ENCODE results near the gene MZB1. TPM values are rescaled to one million over a fixed set of nuclear protein-coding genes. Genes with fewer than 3 reads are reported as not detected.

MZB1 gene
- total and polyA plus RNA-seq, 2 of the 13 experiments (the other 11 are each of a cell fraction or from before 2014, with no cell fraction given) = 0.31 to 0.40 TPM

- TF ChIP-seq ZNF580 (CRISPR knock-in tag; IDR thresholded peaks at IDR 0.05; ENCODE audit: borderline replicate concordance, low read depth) (peak; percentile 59; the same call in 1 of the 2 replicates), ZFP62 (CRISPR knock-in tag; IDR thresholded peaks at IDR 0.05) (no peak), ZNF329 (CRISPR knock-in tag; IDR thresholded peaks at IDR 0.05; ENCODE audit: low read depth) (no peak), NR2F6 (IDR thresholded peaks at IDR 0.05) (peak; percentile 39; the same call in 1 of the 2 replicates), NR2F6 (CRISPR knock-in tag; IDR thresholded peaks at IDR 0.05) (no peak; the same call in 1 of the 2 replicates), HNRNPH1 (optimal IDR thresholded peaks at IDR 0.05; ENCODE audit: low read depth, low read length) (no peak), ZNF572 (CRISPR knock-in tag; IDR thresholded peaks at IDR 0.05) (no peak), PAF1 (CRISPR knock-in tag; IDR thresholded peaks at IDR 0.05) (no peak), ZNF446 (CRISPR knock-in tag; IDR thresholded peaks at IDR 0.05) (no peak), MBD4 (IDR thresholded peaks at IDR 0.05; ENCODE audit: borderline replicate concordance, low read length) (no peak), ELK4 (CRISPR knock-in tag; IDR thresholded peaks at IDR 0.05; ENCODE audit: borderline replicate concordance) (no peak), GATA4 (IDR thresholded peaks at IDR 0.05; ENCODE audit: borderline replicate concordance, low read depth) (no peak), KMT2B (CRISPR knock-in tag; IDR thresholded peaks at IDR 0.05) (no peak), CC2D1A (CRISPR knock-in tag; IDR thresholded peaks at IDR 0.05) (no peak), ZNF883 (CRISPR knock-in tag; IDR thresholded peaks at IDR 0.05; ENCODE audit: not compliant biosample characterization) (no peak), MEF2D (CRISPR knock-in tag; IDR thresholded peaks at IDR 0.05) (peak; percentile 29; the same call in 1 of the 2 replicates), MIER3 (CRISPR knock-in tag; IDR thresholded peaks at IDR 0.05; ENCODE audit: borderline replicate concordance) (peak; percentile 43; the same call in 1 of the 2 replicates), KDM3A (CRISPR knock-in tag; IDR thresholded peaks at IDR 0.05; ENCODE audit: low read depth) (no peak), RFXAP (CRISPR knock-in tag; IDR thresholded peaks at IDR 0.05; ENCODE audit: borderline replicate concordance) (0 out of 2 replicates have a peak, but pooled peaks have one; percentile 10), RELA (CRISPR knock-in tag; IDR thresholded peaks at IDR 0.05) (peak; percentile 26; the same call in 1 of the 2 replicates)
- TF ChIP-seq, protein P1, sequence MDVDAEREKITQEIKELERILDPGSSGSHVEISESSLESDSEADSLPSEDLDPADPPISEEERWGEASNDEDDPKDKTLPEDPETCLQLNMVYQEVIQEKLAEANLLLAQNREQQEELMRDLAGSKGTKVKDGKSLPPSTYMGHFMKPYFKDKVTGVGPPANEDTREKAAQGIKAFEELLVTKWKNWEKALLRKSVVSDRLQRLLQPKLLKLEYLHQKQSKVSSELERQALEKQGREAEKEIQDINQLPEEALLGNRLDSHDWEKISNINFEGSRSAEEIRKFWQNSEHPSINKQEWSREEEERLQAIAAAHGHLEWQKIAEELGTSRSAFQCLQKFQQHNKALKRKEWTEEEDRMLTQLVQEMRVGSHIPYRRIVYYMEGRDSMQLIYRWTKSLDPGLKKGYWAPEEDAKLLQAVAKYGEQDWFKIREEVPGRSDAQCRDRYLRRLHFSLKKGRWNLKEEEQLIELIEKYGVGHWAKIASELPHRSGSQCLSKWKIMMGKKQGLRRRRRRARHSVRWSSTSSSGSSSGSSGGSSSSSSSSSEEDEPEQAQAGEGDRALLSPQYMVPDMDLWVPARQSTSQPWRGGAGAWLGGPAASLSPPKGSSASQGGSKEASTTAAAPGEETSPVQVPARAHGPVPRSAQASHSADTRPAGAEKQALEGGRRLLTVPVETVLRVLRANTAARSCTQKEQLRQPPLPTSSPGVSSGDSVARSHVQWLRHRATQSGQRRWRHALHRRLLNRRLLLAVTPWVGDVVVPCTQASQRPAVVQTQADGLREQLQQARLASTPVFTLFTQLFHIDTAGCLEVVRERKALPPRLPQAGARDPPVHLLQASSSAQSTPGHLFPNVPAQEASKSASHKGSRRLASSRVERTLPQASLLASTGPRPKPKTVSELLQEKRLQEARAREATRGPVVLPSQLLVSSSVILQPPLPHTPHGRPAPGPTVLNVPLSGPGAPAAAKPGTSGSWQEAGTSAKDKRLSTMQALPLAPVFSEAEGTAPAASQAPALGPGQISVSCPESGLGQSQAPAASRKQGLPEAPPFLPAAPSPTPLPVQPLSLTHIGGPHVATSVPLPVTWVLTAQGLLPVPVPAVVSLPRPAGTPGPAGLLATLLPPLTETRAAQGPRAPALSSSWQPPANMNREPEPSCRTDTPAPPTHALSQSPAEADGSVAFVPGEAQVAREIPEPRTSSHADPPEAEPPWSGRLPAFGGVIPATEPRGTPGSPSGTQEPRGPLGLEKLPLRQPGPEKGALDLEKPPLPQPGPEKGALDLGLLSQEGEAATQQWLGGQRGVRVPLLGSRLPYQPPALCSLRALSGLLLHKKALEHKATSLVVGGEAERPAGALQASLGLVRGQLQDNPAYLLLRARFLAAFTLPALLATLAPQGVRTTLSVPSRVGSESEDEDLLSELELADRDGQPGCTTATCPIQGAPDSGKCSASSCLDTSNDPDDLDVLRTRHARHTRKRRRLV (CRISPR knock-in tag; IDR thresholded peaks at IDR 0.05) = no peak
- TF ChIP-seq, protein P2, sequence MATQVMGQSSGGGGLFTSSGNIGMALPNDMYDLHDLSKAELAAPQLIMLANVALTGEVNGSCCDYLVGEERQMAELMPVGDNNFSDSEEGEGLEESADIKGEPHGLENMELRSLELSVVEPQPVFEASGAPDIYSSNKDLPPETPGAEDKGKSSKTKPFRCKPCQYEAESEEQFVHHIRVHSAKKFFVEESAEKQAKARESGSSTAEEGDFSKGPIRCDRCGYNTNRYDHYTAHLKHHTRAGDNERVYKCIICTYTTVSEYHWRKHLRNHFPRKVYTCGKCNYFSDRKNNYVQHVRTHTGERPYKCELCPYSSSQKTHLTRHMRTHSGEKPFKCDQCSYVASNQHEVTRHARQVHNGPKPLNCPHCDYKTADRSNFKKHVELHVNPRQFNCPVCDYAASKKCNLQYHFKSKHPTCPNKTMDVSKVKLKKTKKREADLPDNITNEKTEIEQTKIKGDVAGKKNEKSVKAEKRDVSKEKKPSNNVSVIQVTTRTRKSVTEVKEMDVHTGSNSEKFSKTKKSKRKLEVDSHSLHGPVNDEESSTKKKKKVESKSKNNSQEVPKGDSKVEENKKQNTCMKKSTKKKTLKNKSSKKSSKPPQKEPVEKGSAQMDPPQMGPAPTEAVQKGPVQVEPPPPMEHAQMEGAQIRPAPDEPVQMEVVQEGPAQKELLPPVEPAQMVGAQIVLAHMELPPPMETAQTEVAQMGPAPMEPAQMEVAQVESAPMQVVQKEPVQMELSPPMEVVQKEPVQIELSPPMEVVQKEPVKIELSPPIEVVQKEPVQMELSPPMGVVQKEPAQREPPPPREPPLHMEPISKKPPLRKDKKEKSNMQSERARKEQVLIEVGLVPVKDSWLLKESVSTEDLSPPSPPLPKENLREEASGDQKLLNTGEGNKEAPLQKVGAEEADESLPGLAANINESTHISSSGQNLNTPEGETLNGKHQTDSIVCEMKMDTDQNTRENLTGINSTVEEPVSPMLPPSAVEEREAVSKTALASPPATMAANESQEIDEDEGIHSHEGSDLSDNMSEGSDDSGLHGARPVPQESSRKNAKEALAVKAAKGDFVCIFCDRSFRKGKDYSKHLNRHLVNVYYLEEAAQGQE (IDR thresholded peaks at IDR 0.05; ENCODE audit: borderline replicate concordance in 1 of 2, low read depth in 1 of 2, low read length in 2 of 2) = no peak
Observed at GRCh38 chr5:139388198-139388821, 1.4 kb downstream of the MZB1 start (continued).
